B cell (primary cell): ENCODE data around the gene GRK6.

Experiments used
- CTCF ChIP-seq: fragments of 200-600 bp; IDR thresholded peaks from one replicate; pipeline ENCODE4 v1.8.0; 2022; ENCODE audit warnings: antibody characterized with exemption, mild to moderate bottlenecking
- EZH2 ChIP-seq: IDR thresholded peaks from 2 replicates; pipeline ENCODE4 v1.6.1; 2012; ENCODE audit warnings: borderline replicate concordance, low read depth, mild to moderate bottlenecking, moderate library complexity, low read length; ENCODE audit not compliant: insufficient read depth, poor library complexity, severe bottlenecking

GRCh38 chr5:177459819-177460628, 33.5 kb downstream of the GRK6 start:
- TF ChIP-seq CTCF (no peak), EZH2 (no peak)
